Heart right ventricle (tissue), 16 donors: Measurements from ENCODE around the gene RCOR3. TPM values are rescaled to one million over a fixed set of nuclear protein-coding genes. Genes with fewer than 3 reads are reported as not detected.
"Not testable (repeated sequence)": the region's sequence is repeated elsewhere in the genome, so short reads cannot be mapped to it uniquely, and the experiment has no call there.

Experiments
- ATAC-seq, 8 donors: fragments of 200-7000 bp; cut with Tn5 transposase; one replicate each; pipeline ENCODE4 v1.9.1; 2020; ENCODE audit warnings: mild to moderate bottlenecking in 8 of 8, moderate library complexity in 8 of 8, moderate number of reproducible peaks in 1 of 8
- DNase-seq, 2 donors: peaks; one replicate each; pipeline ENCODE4 v3.0.0-alpha.2; 2020
- H3K27ac ChIP-seq, 10 donors: fragments of 200-600 bp; sonication (generic) in 2 of 10; one replicate each; pipeline versions ENCODE4 v1.5.0 to v1.8.0; 2020 to 2022; ENCODE audit warnings: mild to moderate bottlenecking in 3 of 10
- H3K27me3 ChIP-seq, 7 donors: fragments of 200-600 bp; one replicate each; pipeline ENCODE4 v1.8.0; 2021 to 2022; ENCODE audit warnings: mild to moderate bottlenecking in 2 of 7
- H3K36me3 ChIP-seq, 9 donors: fragments of 200-600 bp; sonication (generic) in 1 of 9; one replicate each; pipeline versions ENCODE4 v1.5.0 to v1.8.0; 2020 to 2022; ENCODE audit warnings: mild to moderate bottlenecking in 2 of 9
- H3K4me1 ChIP-seq, 9 donors: fragments of 200-600 bp; sonication (generic) in 1 of 9; one replicate each; pipeline versions ENCODE4 v1.5.0 to v1.8.0; 2020 to 2022; ENCODE audit warnings: mild to moderate bottlenecking in 4 of 9
- H3K4me3 ChIP-seq, 10 donors: fragments of 200-600 bp; sonication (generic) in 2 of 10; one replicate each; pipeline versions ENCODE4 v1.5.0 to v1.8.0; 2020 to 2022; ENCODE audit warnings: mild to moderate bottlenecking in 7 of 10, moderate library complexity in 2 of 10
- H3K9me3 ChIP-seq, 11 donors: fragments of 200-600 bp in 10 of 11; sonication (generic) in 2 of 11; one replicate each; pipeline versions ENCODE4 v1.5.0 to v1.8.0; 2013 to 2022; ENCODE audit warnings: mild to moderate bottlenecking in 2 of 11, control low read depth in 1 of 11, moderate library complexity in 1 of 11
- WGBS, 2 donors: extraction: QIAGEN DNeasy Blood & Tissue Kit; methylation state at CpG; one replicate each; pipeline ENCODE4 v1.1.7; 2013; ENCODE audit warnings: inconsistent platforms in 1 of 2; 5-methylcytosine and 5-hydroxymethylcytosine counted together
- intact Hi-C, 10 donors: fragments of 100-400 bp; cut with DNase I; formaldehyde crosslinking; loops; one replicate each; pipeline versions ENCODE4 v1.11.1 to v1.14.2; 2022
- polyA plus RNA-seq, 2 donors: library from polyadenylated mRNA; stranded (reverse); fragments of 200-250 nt; gene quantifications; one replicate each; pipeline ENCODE4 v1.2.3, GENCODE V29; 2013
- total RNA-seq, 10 donors: library from RNA; stranded (reverse); fragmentation: NEBNext Ultra II Directional in 3 of 10; extraction: Animal tissue kit (Norgen Biotek cat#: 25700) in 3 of 10; gene quantifications; one replicate each; pipeline versions ENCODE4 v1.2.1 to v1.2.4, GENCODE V29; 2021 to 2023
- TF ChIP-seq, protein P1 (sequence below), 9 donors: fragments of 200-600 bp; sonication (generic) in 2 of 9; IDR thresholded peaks; one replicate each; pipeline versions ENCODE4 v1.5.0 to v1.8.0; 2021 to 2022; ENCODE audit warnings: antibody characterized with exemption in 9 of 9, mild to moderate bottlenecking in 5 of 9, moderate library complexity in 1 of 9
- donor health status: Arrhythmogenic right ventricular cardiomyopathy.
- donor health status: ischemic (EF 13 %, LVEDD 7.1; RV severe dilation, severe dysfunction).
- donor health status: healthy with polysubstance abuse.
- donor health status: DM: no; HTN: yes; CAD: no.
- donor health status: DM: no; HTN: no; CAD: no.
- donor health status: ischemic (EF 25% LVEDD 6.9; RV normal size, moderate dysfunction).
- donor health status: ischemic (EF 25% LVEDD 5.7; RV mildly dilated, moderate dysfunction).
- donor health status: healthy.
- donor health status: DM: yes; HTN: yes; CAD: no.
- donor health status: Ischemic cardiomyopathy.
- donor health status: ischemic (EF 35%, LVEDD 5.7; RV mildly dilated, moderate dysfunction).
- donor health status: nonischemic (EF 11% LVEDD 7.7; RV severe dilation, severe dysfunction).
- donor health status: DM: yes; HTN: yes; CAD: no.
- donor health status: PGD.
- donor health status: ischemic (EF 29% LVEDD 5.4; RV normal size, mild dysfunction).
- donor health status: nonischemic (EF 23%, LVEDD 6.1; RV moderate dilation, normal function).

The RCOR3 gene
- total and polyA plus RNA-seq, 12 donors: 17.7 to 65.5 (median 50.1) TPM

DNA sequence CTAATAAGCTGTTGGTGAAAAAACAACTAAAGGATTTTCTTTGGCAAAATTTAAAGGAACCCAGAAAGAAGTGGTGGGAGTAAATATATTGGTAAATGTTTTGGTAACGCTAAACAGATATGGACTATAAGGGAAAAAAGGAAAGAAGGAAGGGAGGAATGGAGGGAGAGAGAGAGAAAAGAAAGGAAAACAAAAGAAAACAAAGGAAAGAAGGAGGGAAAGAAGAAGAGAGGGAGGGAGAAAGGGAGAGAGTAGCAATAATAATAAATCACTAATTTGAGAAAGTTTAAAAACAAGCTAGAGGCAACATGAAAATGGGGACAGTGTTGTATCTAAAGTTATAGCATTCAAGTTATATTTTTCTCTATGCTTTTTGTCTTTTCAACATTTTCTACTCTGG lies 43.6 kb upstream of the RCOR3 start:
- H3K4me1 ChIP-seq: no peaks in the 10 kb centered on the region

DNA sequence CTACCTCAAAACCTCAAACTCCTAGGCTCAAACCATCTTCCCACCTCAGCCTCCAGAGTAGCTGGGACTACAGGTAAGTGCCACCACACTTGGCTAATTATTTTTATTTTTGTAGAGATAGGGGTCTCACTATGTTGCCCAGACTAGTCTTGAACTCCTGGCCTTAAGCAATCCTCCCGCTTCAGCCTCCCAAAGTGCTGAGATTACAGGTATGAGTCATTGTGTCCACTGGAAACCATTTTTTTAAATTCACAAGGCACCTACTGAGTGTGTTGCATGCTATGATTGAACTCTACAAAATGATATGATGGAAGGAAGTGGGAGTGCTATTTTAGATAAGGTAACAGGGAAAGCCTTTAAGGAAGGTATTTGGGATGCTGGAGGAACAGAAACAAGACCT lies 41.8 kb upstream of the RCOR3 start:
- DNase-seq (no peak), ATAC-seq (no peak)
- Histone ChIP-seq H3K4me1 (no peaks in the 10 kb centered on the region), H3K36me3 (no peaks in the 10 kb centered on the region), H3K4me3 (no peak overlapping the region), H3K27ac (no peak overlapping the region), H3K27me3 (peaks cover 0 to 5% (median 0%) of the 10 kb centered on the region in 7 donors), H3K9me3 (peaks cover 0 to 3% (median 0%) of the 10 kb centered on the region in 11 donors)
- TF ChIP-seq, protein P1, sequence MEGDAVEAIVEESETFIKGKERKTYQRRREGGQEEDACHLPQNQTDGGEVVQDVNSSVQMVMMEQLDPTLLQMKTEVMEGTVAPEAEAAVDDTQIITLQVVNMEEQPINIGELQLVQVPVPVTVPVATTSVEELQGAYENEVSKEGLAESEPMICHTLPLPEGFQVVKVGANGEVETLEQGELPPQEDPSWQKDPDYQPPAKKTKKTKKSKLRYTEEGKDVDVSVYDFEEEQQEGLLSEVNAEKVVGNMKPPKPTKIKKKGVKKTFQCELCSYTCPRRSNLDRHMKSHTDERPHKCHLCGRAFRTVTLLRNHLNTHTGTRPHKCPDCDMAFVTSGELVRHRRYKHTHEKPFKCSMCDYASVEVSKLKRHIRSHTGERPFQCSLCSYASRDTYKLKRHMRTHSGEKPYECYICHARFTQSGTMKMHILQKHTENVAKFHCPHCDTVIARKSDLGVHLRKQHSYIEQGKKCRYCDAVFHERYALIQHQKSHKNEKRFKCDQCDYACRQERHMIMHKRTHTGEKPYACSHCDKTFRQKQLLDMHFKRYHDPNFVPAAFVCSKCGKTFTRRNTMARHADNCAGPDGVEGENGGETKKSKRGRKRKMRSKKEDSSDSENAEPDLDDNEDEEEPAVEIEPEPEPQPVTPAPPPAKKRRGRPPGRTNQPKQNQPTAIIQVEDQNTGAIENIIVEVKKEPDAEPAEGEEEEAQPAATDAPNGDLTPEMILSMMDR (IDR thresholded peaks at IDR 0.05): no peak
- 85 to 97% methylated on average over 1 of the region's 1 CpG for WGBS, 2 donors
- intact Hi-C loops: no loop called here

More for the DNA sequence above, 43.6 kb upstream of the RCOR3 start:
- Histone ChIP-seq H3K4me3 (no peak overlapping the region), H3K27me3 (peaks cover 0 to 2% (median 0%) of the 10 kb centered on the region in 7 donors), H3K9me3 (peaks cover 0 to 3% (median 0%) of the 10 kb centered on the region in 11 donors), H3K36me3 (no peaks in the 10 kb centered on the region), H3K27ac (no peak overlapping the region)
- intact Hi-C loops: no loop called here
- DNase-seq (no peak), ATAC-seq (no peak)
- TF ChIP-seq, protein P1 (IDR thresholded peaks at IDR 0.05): no peak
- 91 to 98% methylated on average over 1 of the region's 1 CpG for WGBS, 2 donors

DNA sequence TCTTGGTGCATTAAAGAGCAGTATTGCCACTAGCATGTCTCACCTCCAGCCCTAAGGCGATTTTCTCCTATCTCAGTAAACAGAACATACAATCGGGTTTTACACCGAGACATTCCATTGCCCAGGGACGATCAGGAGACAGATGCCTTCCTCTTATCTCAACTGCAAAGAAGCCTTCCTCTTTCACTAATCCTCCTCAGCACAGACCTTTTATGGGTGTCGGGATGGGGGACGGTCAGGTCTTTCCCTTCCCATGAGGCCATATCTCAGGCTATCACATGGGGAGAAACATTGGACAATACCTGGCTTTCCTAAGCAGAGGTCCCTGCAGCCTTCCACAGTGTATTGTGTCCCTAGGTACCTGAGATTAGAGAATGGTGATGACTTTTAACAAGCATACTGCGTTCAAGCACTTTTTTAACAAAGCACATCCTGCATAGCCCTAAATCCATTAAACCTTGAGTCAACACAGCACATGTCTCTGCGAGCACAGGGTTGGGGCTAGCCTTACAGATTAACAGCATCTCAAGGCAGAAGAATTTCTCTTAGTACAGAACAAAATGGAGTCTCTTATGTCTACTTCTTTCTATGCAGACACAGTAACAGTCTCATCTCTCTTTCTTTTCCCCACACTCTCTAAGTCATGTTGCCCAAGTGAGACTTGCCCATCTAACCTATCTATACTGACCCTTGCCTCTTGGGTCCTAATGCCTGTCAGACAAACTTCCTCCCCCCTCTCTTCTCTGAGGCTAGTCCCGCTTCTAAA lies 36.5 kb upstream of the RCOR3 start:
- H3K9me3 ChIP-seq: not testable (repeated sequence)
- WGBS, 2 donors: 67 to 72% methylated on average over 9 of the region's 9 CpGs

DNA sequence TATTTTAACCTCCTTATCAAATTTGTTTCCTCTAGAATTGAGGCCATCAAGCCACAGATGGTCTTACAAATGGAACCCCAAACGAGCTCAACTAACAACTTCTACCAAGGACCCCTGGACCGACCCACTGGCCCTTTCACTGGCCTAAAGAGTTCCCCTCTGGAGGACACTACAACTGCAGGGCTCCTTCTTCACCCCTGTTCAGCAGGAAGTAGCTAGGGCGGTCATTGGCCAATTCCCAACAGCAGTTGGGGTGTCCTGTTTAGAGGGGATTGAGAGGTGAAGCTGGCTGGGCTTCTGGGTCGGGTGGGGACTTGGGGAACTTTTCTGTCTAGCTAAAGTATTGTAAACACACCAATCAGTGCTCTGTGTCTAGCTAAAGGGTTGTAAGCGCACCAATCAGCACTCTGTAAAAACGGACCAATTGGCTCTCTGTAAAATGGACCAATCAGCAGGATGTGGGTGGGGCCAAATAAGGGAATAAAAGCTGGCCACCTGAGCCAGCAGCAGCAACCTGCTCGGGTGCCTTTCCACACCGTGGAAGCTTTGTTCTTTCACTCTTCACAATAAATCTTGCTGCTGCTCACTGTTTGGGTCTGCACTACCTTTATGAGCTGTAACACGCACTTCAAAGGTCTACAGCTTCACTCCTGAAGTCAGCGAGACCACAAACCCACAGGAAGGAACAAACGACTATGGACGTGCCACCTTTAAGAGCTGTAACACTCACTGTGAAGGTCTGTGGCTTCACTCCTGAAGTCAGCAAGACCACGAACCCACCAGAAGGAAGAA lies 30.4 kb upstream of the RCOR3 start:
- H3K36me3 ChIP-seq, H3K4me1 ChIP-seq, ATAC-seq, H3K27ac ChIP-seq, H3K4me3 ChIP-seq, DNase-seq, intact Hi-C loops, H3K9me3 ChIP-seq, H3K27me3 ChIP-seq: not testable (repeated sequence)
- WGBS, 2 donors: 80 to 83% methylated on average over 13 of the region's 13 CpGs

More for the DNA sequence above, 36.5 kb upstream of the RCOR3 start:
- intact Hi-C loops, H3K36me3 ChIP-seq, H3K27me3 ChIP-seq, H3K4me1 ChIP-seq, H3K27ac ChIP-seq, H3K4me3 ChIP-seq, ATAC-seq, DNase-seq: not testable (repeated sequence)

DNA sequence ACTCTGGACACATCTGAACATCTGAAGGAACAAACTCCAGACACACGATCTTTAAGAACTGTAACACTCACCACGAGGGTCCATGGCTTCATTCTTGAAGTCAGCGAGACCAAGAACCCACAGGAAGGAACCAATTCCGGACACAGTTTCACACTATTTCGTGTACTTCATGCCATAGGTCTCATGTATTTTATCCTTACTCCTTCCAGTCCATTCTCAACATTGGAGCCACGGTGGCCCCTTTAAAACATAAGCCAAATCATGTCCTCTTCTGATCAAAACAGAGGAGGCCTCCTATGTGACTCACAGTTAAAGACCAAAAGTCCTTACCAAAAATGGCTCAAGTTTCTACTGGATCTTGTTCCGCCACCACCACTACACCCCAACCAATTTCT lies 29.8 kb upstream of the RCOR3 start:
- ATAC-seq (no peak), DNase-seq (no peak)
- intact Hi-C loops: no loop called here
- no peak overlapping the region for H3K27ac ChIP-seq
- no peaks in the 10 kb centered on the region for H3K9me3 ChIP-seq
- no peaks in the 10 kb centered on the region for H3K36me3 ChIP-seq
- H3K4me3 ChIP-seq: no peak overlapping the region
- WGBS, 2 donors: 87% methylated on average over 7 of the region's 7 CpGs
- H3K4me1 ChIP-seq: no peaks in the 10 kb centered on the region
- no peaks in the 10 kb centered on the region for H3K27me3 ChIP-seq
- TF ChIP-seq, protein P1 (IDR thresholded peaks at IDR 0.05): no peak
